ENCODE data around the gene MAP4K4. TPM values are rescaled to one million over a fixed set of nuclear protein-coding genes. Genes with fewer than 3 reads are reported as not detected.

The MAP4K4 gene
- total and polyA plus RNA-seq, 5 donors from 2014 or later: 6.7 to 179 (median 14.7) TPM

DNA sequence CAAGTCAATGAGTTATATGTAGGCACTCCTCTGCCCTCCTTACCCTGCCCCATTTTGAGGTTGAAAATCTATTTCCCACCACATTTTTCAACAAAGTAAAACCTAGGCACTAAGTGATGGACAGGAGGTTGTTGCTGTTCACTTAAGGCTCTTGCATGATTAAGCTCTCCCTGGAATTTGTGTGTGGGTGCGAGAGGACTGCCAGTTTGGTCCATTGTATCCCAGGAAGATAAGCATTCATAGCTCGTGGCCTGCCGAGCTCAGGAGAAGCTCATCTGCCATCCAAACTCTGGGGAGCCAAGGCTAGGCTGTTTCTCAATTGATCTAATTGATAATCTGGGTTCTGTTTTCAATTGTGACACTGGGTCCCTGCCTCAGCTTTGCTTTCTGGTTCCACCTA lies 4.7 kb upstream of the MAP4K4 start:
- no peak for ATAC-seq (ENCODE audit: low read depth in 2 of 2)
- peaks cover 6 to 45% (median 34%) of the 10 kb centered on the region in 4 donors for H3K4me1 Mint-ChIP-seq
- peak overlapping the region; percentile 19 to 58 (median 38) for H3K27ac Mint-ChIP-seq

GRCh38 chr2:101693991-101694588 lies 3.4 kb upstream of the MAP4K4 start:
- Histone ChIP-seq H3K27ac (ENCODE audit: insufficient read depth, low read length, poor library complexity, severe bottlenecking) (no peak overlapping the region), H3K27me3 (ENCODE audit: control insufficient read depth, insufficient read depth, low read length) (no peaks in the 10 kb centered on the region), H3K4me3 (ENCODE audit: low read depth, low read length) (no peak overlapping the region), H3K36me3 (ENCODE audit: control insufficient read depth, insufficient read depth, low read length) (no peaks in the 10 kb centered on the region), H3K9me3 (ENCODE audit: control insufficient read depth in 2 of 2, low read length in 2 of 2) (no peaks in the 10 kb centered on the region), H3K4me1 (ENCODE audit: control insufficient read depth, insufficient read depth, low read length, poor library complexity, severe bottlenecking) (peaks cover 15% of the 10 kb centered on the region)
- DNase-seq (no peak), ATAC-seq (ENCODE audit: low read depth in 2 of 2) (no peak)
- Mint-ChIP-seq H3K36me3 (no peaks in the 10 kb centered on the region), H3K27me3 (no peaks in the 10 kb centered on the region), H3K4me3 (peak overlapping the region in 1 of 4 donors; percentile 82), H3K9me3 (peaks cover 0 to 2% (median 0%) of the 10 kb centered on the region in 7 donors), H3K4me1 (peaks cover 6 to 45% (median 32%) of the 10 kb centered on the region in 4 donors), H3K27ac (peak overlapping the region in 2 of 3 donors; percentile 6 to 17)

More for the DNA sequence above, 4.7 kb upstream of the MAP4K4 start:
- no peak overlapping the region for H3K4me3 ChIP-seq (ENCODE audit: low read depth, low read length)
- H3K27me3 Mint-ChIP-seq: no peaks in the 10 kb centered on the region
- H3K27me3 ChIP-seq (ENCODE audit: control insufficient read depth, insufficient read depth, low read length): no peaks in the 10 kb centered on the region
- no peaks in the 10 kb centered on the region for H3K36me3 Mint-ChIP-seq
- peaks cover 8% of the 10 kb centered on the region for H3K4me1 ChIP-seq (ENCODE audit: control insufficient read depth, insufficient read depth, low read length, poor library complexity, severe bottlenecking)
- H3K9me3 Mint-ChIP-seq: peaks cover 0 to 2% (median 0%) of the 10 kb centered on the region in 7 donors
- no peak overlapping the region for H3K27ac ChIP-seq (ENCODE audit: insufficient read depth, low read length, poor library complexity, severe bottlenecking)
- H3K36me3 ChIP-seq (ENCODE audit: control insufficient read depth, insufficient read depth, low read length): no peaks in the 10 kb centered on the region
- no peaks in the 10 kb centered on the region for H3K9me3 ChIP-seq (ENCODE audit: control insufficient read depth in 2 of 2, low read length in 2 of 2)
- H3K4me3 Mint-ChIP-seq: no peak overlapping the region
- DNase-seq: no peak

GRCh38 chr2:101696272-101697123 lies 1.0 kb upstream of the MAP4K4 start:
- Histone ChIP-seq H3K27ac (ENCODE audit: insufficient read depth, low read length, poor library complexity, severe bottlenecking) (peak overlapping the region; percentile 76), H3K4me3 (ENCODE audit: low read depth, low read length) (peak overlapping the region; percentile 51), H3K9me3 (ENCODE audit: control insufficient read depth in 2 of 2, low read length in 2 of 2) (no peaks in the 10 kb centered on the region), H3K27me3 (ENCODE audit: control insufficient read depth, insufficient read depth, low read length) (no peaks in the 10 kb centered on the region), H3K36me3 (ENCODE audit: control insufficient read depth, insufficient read depth, low read length) (no peaks in the 10 kb centered on the region), H3K4me1 (ENCODE audit: control insufficient read depth, insufficient read depth, low read length, poor library complexity, severe bottlenecking) (peaks cover 35% of the 10 kb centered on the region)
- H3K9me3 Mint-ChIP-seq: peaks cover 0 to 2% (median 0%) of the 10 kb centered on the region in 7 donors
- peaks cover 6% of the 10 kb centered on the region for H3K36me3 Mint-ChIP-seq
- no peak for DNase-seq
- peaks cover 6 to 37% (median 26%) of the 10 kb centered on the region in 4 donors for H3K4me1 Mint-ChIP-seq
- peak overlapping the region in 3 of 4 donors; percentile 91 to 96 (median 93) for H3K4me3 Mint-ChIP-seq
- H3K27ac Mint-ChIP-seq: peak overlapping the region; percentile 86 to 97 (median 93)
- no peaks in the 10 kb centered on the region for H3K27me3 Mint-ChIP-seq
- ATAC-seq (ENCODE audit: low read depth in 2 of 2): no peak

DNA sequence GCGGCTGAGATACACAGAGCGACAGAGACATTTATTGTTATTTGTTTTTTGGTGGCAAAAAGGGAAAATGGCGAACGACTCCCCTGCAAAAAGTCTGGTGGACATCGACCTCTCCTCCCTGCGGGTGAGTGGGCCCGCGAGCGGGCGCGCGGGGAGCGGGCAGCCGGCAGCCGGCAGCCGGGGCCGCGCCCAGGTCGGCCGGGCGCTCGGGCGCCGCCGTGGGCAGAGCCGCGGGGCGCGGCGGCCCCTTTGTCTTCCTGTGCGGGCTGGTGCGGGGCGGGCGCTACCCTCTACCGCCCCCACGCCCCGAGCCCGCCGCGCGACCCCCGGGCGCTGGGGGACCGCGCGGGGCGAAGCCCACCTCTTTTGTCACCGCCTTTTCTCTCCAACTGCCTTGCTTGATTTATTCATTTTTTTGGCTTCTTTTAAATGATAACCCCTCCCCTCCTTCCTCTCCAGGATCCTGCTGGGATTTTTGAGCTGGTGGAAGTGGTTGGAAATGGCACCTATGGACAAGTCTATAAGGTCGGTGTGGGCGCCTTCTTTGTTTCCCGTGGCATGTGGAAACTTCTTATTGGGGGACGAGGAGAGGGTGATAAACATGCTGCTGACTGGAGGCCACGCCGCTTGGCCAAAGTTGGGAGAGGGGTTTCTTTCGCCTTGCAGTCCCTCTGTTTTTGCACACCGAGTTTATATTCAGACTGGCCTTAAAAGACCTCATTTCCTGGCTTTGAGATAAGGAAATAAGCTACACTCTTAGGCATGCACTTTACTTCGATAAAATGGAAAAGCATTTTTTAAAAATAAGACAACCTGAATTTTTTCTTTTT lies 722 bp downstream of the MAP4K4 start:
- DNase-seq: peak; percentile 13 to 48 (median 29)

DNA sequence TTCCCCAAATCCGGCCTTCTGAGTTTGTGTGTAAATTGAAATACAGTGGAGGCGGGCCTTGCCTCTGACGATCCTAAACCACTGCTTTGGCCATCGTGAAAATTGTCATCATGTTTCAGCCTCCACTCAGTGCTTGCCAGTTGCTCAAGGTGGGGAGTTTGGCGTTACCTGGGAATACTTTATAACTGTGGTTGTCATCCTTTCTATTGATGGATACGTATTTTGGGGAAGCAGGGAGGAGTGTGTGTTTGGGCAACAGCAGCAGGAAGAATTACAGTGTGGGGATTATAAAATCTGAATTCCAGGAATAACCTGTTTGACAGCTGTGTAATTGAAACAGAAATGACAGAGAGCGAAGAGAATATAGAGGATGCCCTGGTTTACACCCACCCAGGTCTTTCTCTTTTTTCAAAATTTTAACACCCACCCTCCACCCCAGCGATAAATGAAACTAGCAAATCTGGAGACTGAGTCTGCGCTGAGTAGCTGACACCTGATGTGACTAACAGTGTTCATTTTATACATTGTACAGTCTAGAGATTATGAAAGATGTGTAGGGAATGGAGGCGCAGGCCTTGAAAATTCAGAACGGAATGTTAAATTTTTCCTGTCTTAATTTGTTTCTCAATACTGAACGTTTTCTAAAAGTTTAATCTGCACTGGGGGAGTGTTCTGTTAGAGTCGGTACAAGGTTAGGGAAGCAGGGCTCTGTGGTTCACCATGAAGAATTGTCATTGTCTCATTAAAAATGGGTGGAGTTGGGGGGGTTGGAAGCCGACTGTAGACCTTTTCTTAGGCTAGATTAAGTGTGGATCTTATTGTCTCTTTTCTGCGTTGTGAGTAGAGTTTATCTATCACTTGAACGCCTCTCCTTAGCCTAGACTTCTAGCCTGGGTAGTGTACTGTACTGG lies 1.6 kb downstream of the MAP4K4 start:
- ATAC-seq (ENCODE audit: low read depth in 2 of 2) (peak; percentile 12 to 17), DNase-seq (peak in 2 of 3 donors; percentile 48 to 50)
- H3K27me3 ChIP-seq (ENCODE audit: control insufficient read depth, insufficient read depth, low read length): no peaks in the 10 kb centered on the region
- peak overlapping the region; percentile 73 for H3K27ac ChIP-seq (ENCODE audit: insufficient read depth, low read length, poor library complexity, severe bottlenecking)
- Mint-ChIP-seq H3K4me1 (peaks cover 7 to 41% (median 20%) of the 10 kb centered on the region in 4 donors), H3K36me3 (peaks cover 12% of the 10 kb centered on the region), H3K4me3 (no peak overlapping the region), H3K27me3 (no peaks in the 10 kb centered on the region), H3K9me3 (peaks cover 0 to 5% (median 0%) of the 10 kb centered on the region in 7 donors), H3K27ac (no peak overlapping the region)
- H3K36me3 ChIP-seq (ENCODE audit: control insufficient read depth, insufficient read depth, low read length): peaks cover 3% of the 10 kb centered on the region
- no peaks in the 10 kb centered on the region for H3K9me3 ChIP-seq (ENCODE audit: control insufficient read depth in 2 of 2, low read length in 2 of 2)
- H3K4me1 ChIP-seq (ENCODE audit: control insufficient read depth, insufficient read depth, low read length, poor library complexity, severe bottlenecking): peaks cover 54% of the 10 kb centered on the region
- peak overlapping the region; percentile 98 for H3K4me3 ChIP-seq (ENCODE audit: low read depth, low read length)

More for the DNA sequence above, 722 bp downstream of the MAP4K4 start:
- no peaks in the 10 kb centered on the region for H3K27me3 ChIP-seq (ENCODE audit: control insufficient read depth, insufficient read depth, low read length)
- H3K4me1 ChIP-seq (ENCODE audit: control insufficient read depth, insufficient read depth, low read length, poor library complexity, severe bottlenecking): peaks cover 45% of the 10 kb centered on the region
- peaks cover 3% of the 10 kb centered on the region for H3K36me3 ChIP-seq (ENCODE audit: control insufficient read depth, insufficient read depth, low read length)
- Mint-ChIP-seq H3K9me3 (peaks cover 0 to 5% (median 0%) of the 10 kb centered on the region in 7 donors), H3K36me3 (peaks cover 12% of the 10 kb centered on the region), H3K27me3 (no peaks in the 10 kb centered on the region), H3K4me3 (peak overlapping the region in 2 of 4 donors; percentile 78 to 81), H3K27ac (no peak overlapping the region), H3K4me1 (peaks cover 6 to 34% (median 17%) of the 10 kb centered on the region in 4 donors)
- H3K9me3 ChIP-seq (ENCODE audit: control insufficient read depth in 2 of 2, low read length in 2 of 2): no peaks in the 10 kb centered on the region
- peak; percentile 3 to 17 for ATAC-seq (ENCODE audit: low read depth in 2 of 2)
- peak overlapping the region; percentile 73 for H3K27ac ChIP-seq (ENCODE audit: insufficient read depth, low read length, poor library complexity, severe bottlenecking)
- H3K4me3 ChIP-seq (ENCODE audit: low read depth, low read length): peak overlapping the region; percentile 98

DNA sequence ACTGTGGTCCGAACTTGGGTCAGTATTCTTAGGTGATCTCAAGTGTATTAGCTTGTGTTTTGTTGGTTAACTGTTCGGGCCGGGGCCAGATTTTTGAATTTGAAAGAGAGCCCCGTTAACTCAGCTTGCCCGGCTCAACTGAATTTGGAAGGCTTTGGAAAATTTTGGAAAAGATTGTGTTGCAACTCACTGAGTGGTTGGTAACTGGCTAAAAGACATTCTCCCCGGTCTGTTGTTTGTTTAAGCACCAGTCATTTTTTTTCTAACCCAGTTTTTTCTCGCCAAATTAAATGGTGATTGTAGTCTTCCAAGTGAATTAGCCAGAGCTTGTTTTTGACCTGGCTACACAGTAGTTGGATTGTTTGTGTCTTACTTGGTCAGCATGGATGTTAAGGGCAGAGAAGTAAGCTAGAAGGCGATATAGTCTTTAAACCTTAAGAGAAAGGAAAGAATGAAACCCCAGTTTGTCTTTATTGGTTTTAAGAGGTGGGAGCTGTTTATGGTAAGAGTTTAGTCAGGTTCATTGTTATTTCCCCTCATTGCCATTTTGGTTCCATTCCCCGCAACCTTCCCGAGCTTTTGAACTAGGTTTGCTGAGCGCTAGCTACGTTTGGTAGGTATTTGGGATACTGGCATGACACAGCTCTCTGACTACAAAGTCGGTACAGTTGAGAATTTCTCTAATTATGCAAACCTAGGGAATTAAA lies 2.4 kb downstream of the MAP4K4 start:
- Histone ChIP-seq H3K27ac (ENCODE audit: insufficient read depth, low read length, poor library complexity, severe bottlenecking) (peak overlapping the region; percentile 73), H3K27me3 (ENCODE audit: control insufficient read depth, insufficient read depth, low read length) (no peaks in the 10 kb centered on the region), H3K4me1 (ENCODE audit: control insufficient read depth, insufficient read depth, low read length, poor library complexity, severe bottlenecking) (peaks cover 60% of the 10 kb centered on the region), H3K36me3 (ENCODE audit: control insufficient read depth, insufficient read depth, low read length) (peaks cover 3% of the 10 kb centered on the region), H3K4me3 (ENCODE audit: low read depth, low read length) (peak overlapping the region; percentile 98), H3K9me3 (ENCODE audit: control insufficient read depth in 2 of 2, low read length in 2 of 2) (no peaks in the 10 kb centered on the region)
- Mint-ChIP-seq H3K4me1 (peaks cover 7 to 42% (median 23%) of the 10 kb centered on the region in 4 donors), H3K9me3 (peaks cover 0 to 2% (median 0%) of the 10 kb centered on the region in 7 donors), H3K27ac (no peak overlapping the region), H3K27me3 (no peaks in the 10 kb centered on the region), H3K36me3 (peaks cover 16% of the 10 kb centered on the region), H3K4me3 (no peak overlapping the region)
- ATAC-seq (ENCODE audit: low read depth in 2 of 2) (no peak), DNase-seq (no peak)

Data from CD4-positive, CD25-positive, alpha-beta regulatory T cell (primary cell).